ENCODE measurements around the gene PPP1R17.

- TF ChIP-seq POLR2A (IDR thresholded peaks at IDR 0.05) (no peak), CTCF (IDR thresholded peaks at IDR 0.05) (no peak)
Observed at GRCh38 chr7:31688372-31688771, 1.4 kb downstream of the PPP1R17 start.

Data from Peyer's patch (tissue), 4 donors.